KMS-11 (cell line): Measurements from ENCODE around the gene NUP42.

Experiments used
- H2AFZ ChIP-seq: fragments of 200-600 bp; sonication (generic); 2 replicates; pipeline ENCODE4 v1.6.1; 2016; ENCODE audit warnings: antibody characterized with exemption, mixed run types, low read depth
- H3K27ac ChIP-seq: fragments of 200-600 bp; sonication (generic); 2 replicates; pipeline ENCODE4 v1.6.1; 2016; ENCODE audit warnings: mild to moderate bottlenecking, mixed run types
- H3K27me3 ChIP-seq: fragments of 200-600 bp; sonication (generic); 2 replicates; pipeline ENCODE4 v1.6.1; 2017; ENCODE audit warnings: mild to moderate bottlenecking, low read depth, mixed run types, moderate library complexity; ENCODE audit not compliant: insufficient read depth
- H3K36me3 ChIP-seq: fragments of 200-600 bp; sonication (generic); 2 replicates; pipeline ENCODE4 v1.6.1; 2017; ENCODE audit warnings: mild to moderate bottlenecking, mixed run types; ENCODE audit not compliant: insufficient read depth
- H3K4me1 ChIP-seq: fragments of 200-600 bp; sonication (generic); 2 replicates; pipeline ENCODE4 v1.6.1; 2016; ENCODE audit warnings: mild to moderate bottlenecking, low read depth, mixed run types; ENCODE audit not compliant: poor library complexity, severe bottlenecking
- H3K4me2 ChIP-seq: fragments of 200-600 bp; sonication (generic); 2 replicates; pipeline ENCODE4 v1.7.0; 2016; ENCODE audit warnings: mild to moderate bottlenecking, mixed run types
- H3K4me3 ChIP-seq: fragments of 200-600 bp; sonication (generic); IDR thresholded peaks from 2 replicates; pipeline ENCODE4 v1.6.1; 2017; ENCODE audit warnings: low read depth, low read length, mixed read lengths; ENCODE audit not compliant: insufficient read depth
- H3K79me2 ChIP-seq: fragments of 200-600 bp; sonication (generic); 2 replicates; pipeline ENCODE4 v1.6.1; 2016; ENCODE audit warnings: low read depth, mixed run types; ENCODE audit not compliant: insufficient read depth
- H3K9ac ChIP-seq: fragments of 200-600 bp; sonication (generic); 2 replicates; pipeline ENCODE4 v1.6.1; 2016; ENCODE audit warnings: mild to moderate bottlenecking, mixed run types
- H4K20me1 ChIP-seq: fragments of 200-600 bp; sonication (generic); 2 replicates; pipeline ENCODE4 v1.6.1; 2016; ENCODE audit warnings: mild to moderate bottlenecking, mixed run types; ENCODE audit not compliant: insufficient read depth
- TF ChIP-seq, protein P1 (sequence below): fragments of 200-600 bp; sonication (generic); conservative IDR thresholded peaks from 2 replicates; pipeline ENCODE4 v1.6.1; 2017; ENCODE audit warnings: low read depth, mild to moderate bottlenecking, antibody characterized with exemption, low read length, moderate library complexity, mixed read lengths

NUP42 gene, protein sequence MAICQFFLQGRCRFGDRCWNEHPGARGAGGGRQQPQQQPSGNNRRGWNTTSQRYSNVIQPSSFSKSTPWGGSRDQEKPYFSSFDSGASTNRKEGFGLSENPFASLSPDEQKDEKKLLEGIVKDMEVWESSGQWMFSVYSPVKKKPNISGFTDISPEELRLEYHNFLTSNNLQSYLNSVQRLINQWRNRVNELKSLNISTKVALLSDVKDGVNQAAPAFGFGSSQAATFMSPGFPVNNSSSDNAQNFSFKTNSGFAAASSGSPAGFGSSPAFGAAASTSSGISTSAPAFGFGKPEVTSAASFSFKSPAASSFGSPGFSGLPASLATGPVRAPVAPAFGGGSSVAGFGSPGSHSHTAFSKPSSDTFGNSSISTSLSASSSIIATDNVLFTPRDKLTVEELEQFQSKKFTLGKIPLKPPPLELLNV

DNA sequence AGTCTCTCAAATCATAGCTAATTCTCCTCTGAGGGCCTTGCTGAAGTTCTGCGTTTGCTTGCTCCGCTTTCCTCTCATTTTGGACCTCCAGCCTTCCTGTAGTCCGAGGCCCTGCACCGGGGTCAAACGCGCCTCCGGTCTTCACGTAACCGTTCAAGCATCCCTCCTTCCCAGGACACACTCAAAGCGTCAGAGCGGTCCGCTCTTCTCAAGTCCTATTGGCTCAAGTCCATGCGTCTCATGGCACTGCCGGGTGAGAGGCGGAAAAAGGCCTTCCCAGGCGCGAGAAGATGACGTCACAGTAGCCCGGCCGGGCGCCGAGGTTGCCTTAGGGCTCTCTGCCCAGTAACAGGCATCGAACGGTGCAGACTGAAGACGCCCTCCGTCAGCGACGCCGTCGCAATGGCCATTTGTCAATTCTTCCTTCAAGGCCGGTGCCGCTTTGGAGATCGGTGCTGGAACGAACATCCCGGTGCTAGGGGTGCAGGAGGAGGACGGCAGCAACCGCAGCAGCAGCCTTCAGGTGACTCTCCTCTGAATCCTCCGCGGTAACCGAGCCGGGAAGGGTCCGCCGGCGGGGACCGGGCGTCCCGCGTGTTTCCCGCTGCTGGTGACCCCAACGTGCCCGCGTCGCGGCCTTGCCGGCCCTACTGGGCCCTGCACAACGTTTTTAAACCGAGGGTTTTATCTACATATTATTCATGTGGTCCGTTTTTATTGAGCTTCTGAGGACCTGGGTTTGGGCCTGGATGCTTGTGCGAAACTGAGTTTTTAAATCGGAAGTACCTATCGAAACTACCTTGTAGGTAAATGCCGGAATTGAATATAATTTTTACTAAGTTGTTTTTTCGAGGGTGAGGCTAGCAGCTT is at the start of gene NUP42:
Gene NUP42 (plus strand): TSS at position 365 of the 870 bp plus-strand sequence. CDS start 38 bp downstream, at position 403.
- no peak within 1 kb of the TSS for H3K4me3 ChIP-seq
- H3K36me3 ChIP-seq = peaks cover 20% of the 10 kb centered on the region; the same call in 1 of the 2 replicates
- H2AFZ ChIP-seq = peak within 1 kb of the TSS; percentile 90
- peak within 1 kb of the TSS; percentile 80 for H3K4me2 ChIP-seq
- peaks cover 40% of the 10 kb centered on the region for H3K4me1 ChIP-seq
- H3K9ac ChIP-seq = peak within 1 kb of the TSS; percentile 97
- no peaks in the 10 kb centered on the region for H4K20me1 ChIP-seq
- TF ChIP-seq, protein P1, sequence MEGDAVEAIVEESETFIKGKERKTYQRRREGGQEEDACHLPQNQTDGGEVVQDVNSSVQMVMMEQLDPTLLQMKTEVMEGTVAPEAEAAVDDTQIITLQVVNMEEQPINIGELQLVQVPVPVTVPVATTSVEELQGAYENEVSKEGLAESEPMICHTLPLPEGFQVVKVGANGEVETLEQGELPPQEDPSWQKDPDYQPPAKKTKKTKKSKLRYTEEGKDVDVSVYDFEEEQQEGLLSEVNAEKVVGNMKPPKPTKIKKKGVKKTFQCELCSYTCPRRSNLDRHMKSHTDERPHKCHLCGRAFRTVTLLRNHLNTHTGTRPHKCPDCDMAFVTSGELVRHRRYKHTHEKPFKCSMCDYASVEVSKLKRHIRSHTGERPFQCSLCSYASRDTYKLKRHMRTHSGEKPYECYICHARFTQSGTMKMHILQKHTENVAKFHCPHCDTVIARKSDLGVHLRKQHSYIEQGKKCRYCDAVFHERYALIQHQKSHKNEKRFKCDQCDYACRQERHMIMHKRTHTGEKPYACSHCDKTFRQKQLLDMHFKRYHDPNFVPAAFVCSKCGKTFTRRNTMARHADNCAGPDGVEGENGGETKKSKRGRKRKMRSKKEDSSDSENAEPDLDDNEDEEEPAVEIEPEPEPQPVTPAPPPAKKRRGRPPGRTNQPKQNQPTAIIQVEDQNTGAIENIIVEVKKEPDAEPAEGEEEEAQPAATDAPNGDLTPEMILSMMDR = no peak
- H3K27ac ChIP-seq = peak within 1 kb of the TSS; percentile 96
- H3K27me3 ChIP-seq = no peaks in the 10 kb centered on the region
- peaks cover 58% of the 10 kb centered on the region for H3K79me2 ChIP-seq

DNA sequence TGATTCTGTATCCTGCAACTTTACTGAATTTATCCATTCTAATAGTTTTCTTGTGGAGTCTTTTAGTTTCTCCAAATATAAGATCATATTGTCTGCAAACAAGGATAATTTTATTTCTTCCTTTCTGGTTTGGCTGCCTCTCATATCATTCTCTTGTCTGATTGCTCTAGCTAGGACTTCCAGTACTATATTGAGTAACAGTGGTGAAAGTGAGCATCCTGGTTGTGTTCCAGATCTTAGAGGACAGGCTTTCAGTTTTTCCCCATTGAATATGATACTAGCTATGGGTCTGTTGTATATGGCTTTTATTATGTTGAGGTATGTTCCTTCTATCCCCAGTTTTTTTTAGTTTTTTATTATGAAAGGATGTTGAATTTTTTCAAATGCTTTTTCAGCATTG is 48.1 kb upstream of the NUP42 start:
- H3K4me2 ChIP-seq = no peak overlapping the region
- no peaks in the 10 kb centered on the region for H4K20me1 ChIP-seq

DNA sequence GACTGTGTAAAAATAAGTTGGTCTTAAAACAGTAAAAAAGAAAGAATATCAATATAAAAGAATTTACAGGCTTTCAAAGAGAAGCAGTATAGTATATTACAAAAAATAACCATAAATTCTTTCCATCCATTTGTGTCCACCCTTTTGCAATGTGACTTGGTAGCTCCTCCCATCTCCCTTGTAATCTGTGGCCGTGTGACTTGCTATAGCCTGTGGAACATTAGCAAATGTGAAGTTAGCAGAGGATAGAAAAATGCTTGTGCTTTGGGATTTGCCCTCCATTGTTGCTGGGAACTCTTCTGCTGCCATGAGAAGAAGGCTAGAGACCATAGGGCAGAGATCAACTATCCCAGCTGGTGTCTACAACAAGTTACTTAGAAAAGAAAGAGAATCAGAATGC is 46.1 kb upstream of the NUP42 start:
- TF ChIP-seq, protein P1 = no peak
- Histone ChIP-seq H4K20me1 (no peaks in the 10 kb centered on the region), H3K4me1 (no peaks in the 10 kb centered on the region), H3K27ac (no peak overlapping the region), H3K27me3 (no peaks in the 10 kb centered on the region), H3K79me2 (no peaks in the 10 kb centered on the region), H3K4me3 (no peak overlapping the region), H3K9ac (no peak overlapping the region), H2AFZ (no peak overlapping the region), H3K4me2 (no peak overlapping the region), H3K36me3 (no peaks in the 10 kb centered on the region)

More for the DNA sequence above, 48.1 kb upstream of the NUP42 start:
- H3K27me3 ChIP-seq = no peaks in the 10 kb centered on the region
- H3K4me3 ChIP-seq = no peak overlapping the region
- TF ChIP-seq, protein P1 = no peak
- H3K4me1 ChIP-seq = no peaks in the 10 kb centered on the region
- H3K79me2 ChIP-seq = no peaks in the 10 kb centered on the region
- H2AFZ ChIP-seq = no peak overlapping the region
- no peaks in the 10 kb centered on the region for H3K36me3 ChIP-seq
- H3K27ac ChIP-seq = no peak overlapping the region
- no peak overlapping the region for H3K9ac ChIP-seq

DNA sequence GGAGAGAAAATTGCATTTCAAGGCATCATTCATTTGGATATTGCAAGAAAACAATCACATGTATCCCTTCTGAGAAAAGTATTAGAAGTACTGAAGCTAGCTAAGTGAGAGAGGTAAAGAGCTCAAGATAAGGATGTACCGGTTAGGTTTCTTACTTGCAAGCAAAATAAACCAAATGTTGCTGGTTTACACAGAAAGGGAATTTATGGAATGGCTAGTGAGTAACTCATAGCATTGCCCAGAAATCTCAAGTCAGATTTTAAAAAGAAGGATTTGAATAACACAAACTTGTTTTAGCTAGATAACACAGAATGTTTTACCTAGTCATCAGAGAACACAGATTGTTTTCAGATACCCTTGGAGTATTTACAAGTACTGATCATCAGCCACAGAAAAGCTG is 45.6 kb upstream of the NUP42 start:
- Histone ChIP-seq H3K4me2 (no peak overlapping the region), H3K36me3 (no peaks in the 10 kb centered on the region), H4K20me1 (no peaks in the 10 kb centered on the region), H3K27me3 (no peaks in the 10 kb centered on the region), H3K79me2 (no peaks in the 10 kb centered on the region), H3K4me3 (no peak overlapping the region), H2AFZ (no peak overlapping the region), H3K9ac (no peak overlapping the region), H3K27ac (no peak overlapping the region), H3K4me1 (no peaks in the 10 kb centered on the region)
- TF ChIP-seq, protein P1 = no peak
